GM19193 (cell line): Measurements from ENCODE around the gene CCDC136.

Experiments used
- POLR2A ChIP-seq: IDR thresholded peaks from 4 replicates; pipeline ENCODE4 v1.6.1; 2011; ENCODE audit not compliant: insufficient read depth, insufficient read length; ENCODE audit errors: extremely low read depth

The CCDC136 gene

GRCh38 chr7:128791121-128791971, at the start of gene CCDC136:
Gene CCDC136 (plus strand): TSS chr7:128791968. CDS start chr7:128792412, 444 bp downstream.
- TF ChIP-seq POLR2A = peak; percentile 25

- TF ChIP-seq POLR2A = no peak
Observed at GRCh38 chr7:128742206-128742605, 49.6 kb upstream of the CCDC136 start.

- TF ChIP-seq POLR2A = no peak
Observed at GRCh38 chr7:128743112-128743772, 48.5 kb upstream of the CCDC136 start.

GRCh38 chr7:128744366-128744905, 47.3 kb upstream of the CCDC136 start:
- no peak for TF ChIP-seq POLR2A

GRCh38 chr7:128745706-128746105, 46.1 kb upstream of the CCDC136 start:
- no peak for TF ChIP-seq POLR2A

- TF ChIP-seq POLR2A = no peak
Observed at GRCh38 chr7:128747327-128748079, 44.3 kb upstream of the CCDC136 start.

- no peak for TF ChIP-seq POLR2A
Observed at GRCh38 chr7:128752251-128752650, 39.5 kb upstream of the CCDC136 start.

- TF ChIP-seq POLR2A = no peak
Observed at GRCh38 chr7:128755075-128755818, 36.5 kb upstream of the CCDC136 start.

- no peak for TF ChIP-seq POLR2A
Observed at GRCh38 chr7:128755819-128756476, 35.8 kb upstream of the CCDC136 start.

- TF ChIP-seq POLR2A = no peak
Observed at GRCh38 chr7:128757203-128757602, 34.6 kb upstream of the CCDC136 start.

GRCh38 chr7:128758553-128758952, 33.2 kb upstream of the CCDC136 start:
- no peak for TF ChIP-seq POLR2A

GRCh38 chr7:128759242-128759641, 32.5 kb upstream of the CCDC136 start:
- TF ChIP-seq POLR2A = no peak

GRCh38 chr7:128763541-128763940, 28.2 kb upstream of the CCDC136 start:
- TF ChIP-seq POLR2A = no peak
